ENCODE results near the gene HOTAIR. TPM values are rescaled to one million over a fixed set of nuclear protein-coding genes. Genes with fewer than 3 reads are reported as not detected.
A peak's percentile ranks its signal among the peaks of the same experiment; 100 is the strongest.

Gene HOTAIR
- total RNA-seq, 1 donor from 2014 or later, result 1.4 TPM

DNA sequence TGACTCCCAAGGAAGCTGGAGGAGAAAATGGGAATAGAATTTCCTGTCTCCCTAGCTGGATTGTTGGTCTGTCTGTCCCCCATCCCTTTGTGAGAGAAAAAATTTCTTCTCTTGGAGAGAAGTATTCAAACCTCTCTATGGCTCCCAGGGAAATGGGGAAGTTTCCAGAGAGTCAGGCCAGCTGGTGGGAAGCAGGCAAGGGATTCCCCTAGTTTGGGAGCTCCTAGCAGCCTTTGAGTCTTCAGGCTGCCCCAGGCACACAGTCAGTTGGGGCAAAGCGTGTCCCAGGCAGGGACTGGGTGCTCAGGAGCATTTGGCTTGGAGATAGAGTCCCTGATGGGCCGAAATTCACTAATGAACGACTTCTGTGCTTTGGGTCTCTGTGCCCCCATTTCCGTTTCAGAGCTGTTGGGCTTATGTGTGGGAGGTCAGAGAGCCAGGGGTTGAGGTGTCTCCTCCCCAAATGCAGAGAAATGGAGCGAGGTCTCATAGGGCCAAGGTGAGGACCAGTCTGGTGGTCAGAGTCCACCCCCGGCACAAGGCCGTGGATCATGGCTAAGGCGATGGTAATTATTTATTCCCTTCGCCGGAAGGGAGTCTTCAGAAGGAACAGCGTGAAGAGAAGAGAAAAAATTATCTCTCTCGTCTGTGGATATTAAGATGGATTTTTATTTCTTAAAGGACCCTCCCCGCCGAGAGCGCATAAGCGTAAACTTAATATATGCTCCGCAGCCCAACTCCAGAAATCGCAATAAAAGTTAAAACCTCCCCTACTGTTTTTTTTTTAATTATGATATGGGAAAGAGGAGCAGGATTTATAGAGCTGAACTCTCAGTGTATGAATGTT is 18.6 kb upstream of the HOTAIR start:
- TF ChIP-seq, protein P1, sequence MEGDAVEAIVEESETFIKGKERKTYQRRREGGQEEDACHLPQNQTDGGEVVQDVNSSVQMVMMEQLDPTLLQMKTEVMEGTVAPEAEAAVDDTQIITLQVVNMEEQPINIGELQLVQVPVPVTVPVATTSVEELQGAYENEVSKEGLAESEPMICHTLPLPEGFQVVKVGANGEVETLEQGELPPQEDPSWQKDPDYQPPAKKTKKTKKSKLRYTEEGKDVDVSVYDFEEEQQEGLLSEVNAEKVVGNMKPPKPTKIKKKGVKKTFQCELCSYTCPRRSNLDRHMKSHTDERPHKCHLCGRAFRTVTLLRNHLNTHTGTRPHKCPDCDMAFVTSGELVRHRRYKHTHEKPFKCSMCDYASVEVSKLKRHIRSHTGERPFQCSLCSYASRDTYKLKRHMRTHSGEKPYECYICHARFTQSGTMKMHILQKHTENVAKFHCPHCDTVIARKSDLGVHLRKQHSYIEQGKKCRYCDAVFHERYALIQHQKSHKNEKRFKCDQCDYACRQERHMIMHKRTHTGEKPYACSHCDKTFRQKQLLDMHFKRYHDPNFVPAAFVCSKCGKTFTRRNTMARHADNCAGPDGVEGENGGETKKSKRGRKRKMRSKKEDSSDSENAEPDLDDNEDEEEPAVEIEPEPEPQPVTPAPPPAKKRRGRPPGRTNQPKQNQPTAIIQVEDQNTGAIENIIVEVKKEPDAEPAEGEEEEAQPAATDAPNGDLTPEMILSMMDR (IDR thresholded peaks at IDR 0.05; ENCODE audit: unreplicated experiment), result no peak
- no peak for DNase-seq (ENCODE audit: low spot score)
- H3K27ac Mint-ChIP-seq (ENCODE audit: unreplicated experiment), result no peak overlapping the region
- H3K36me3 Mint-ChIP-seq (ENCODE audit: low read depth, unreplicated experiment), result peaks cover 4% of the 10 kb centered on the region
- H3K4me1 Mint-ChIP-seq (ENCODE audit: unreplicated experiment), result peaks cover 39% of the 10 kb centered on the region
- no peaks in the 10 kb centered on the region for H3K9me3 Mint-ChIP-seq (ENCODE audit: unreplicated experiment)
- no peak overlapping the region for H3K4me3 Mint-ChIP-seq (ENCODE audit: unreplicated experiment)
- peaks cover 46% of the 10 kb centered on the region for H3K27me3 Mint-ChIP-seq (ENCODE audit: unreplicated experiment)

DNA sequence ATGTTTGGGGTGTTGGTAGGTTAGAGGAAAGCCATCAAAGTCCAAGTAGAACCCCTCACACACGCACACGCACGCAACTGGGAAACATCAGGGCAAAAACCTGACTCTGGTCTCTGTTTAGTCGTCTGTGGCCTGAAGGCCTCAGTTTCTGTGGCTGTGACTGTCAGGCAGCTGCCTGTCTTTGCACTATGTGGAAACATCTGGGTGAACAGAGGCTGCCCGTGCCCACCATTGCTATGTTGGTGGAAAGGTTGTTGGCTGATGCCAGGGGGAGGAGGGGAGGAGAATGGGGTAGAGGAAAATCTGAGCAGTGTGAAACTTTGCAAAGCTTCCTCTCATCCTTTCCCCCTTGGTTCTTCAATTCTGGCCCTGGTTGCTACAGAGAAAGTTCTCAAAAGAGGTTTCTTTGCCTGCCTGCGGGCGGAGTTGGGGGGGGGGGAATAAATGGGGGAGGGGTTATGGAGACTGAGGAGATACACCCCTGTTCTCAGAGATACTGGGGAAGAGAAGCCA is 17.7 kb upstream of the HOTAIR start:
- DNase-seq (ENCODE audit: low spot score), result no peak
- peaks cover 43% of the 10 kb centered on the region for H3K4me1 Mint-ChIP-seq (ENCODE audit: unreplicated experiment)
- peak overlapping the region; percentile 42 for H3K27ac Mint-ChIP-seq (ENCODE audit: unreplicated experiment)
- no peaks in the 10 kb centered on the region for H3K9me3 Mint-ChIP-seq (ENCODE audit: unreplicated experiment)
- H3K27me3 Mint-ChIP-seq (ENCODE audit: unreplicated experiment), result peaks cover 42% of the 10 kb centered on the region
- H3K36me3 Mint-ChIP-seq (ENCODE audit: low read depth, unreplicated experiment), result peaks cover 4% of the 10 kb centered on the region
- TF ChIP-seq, protein P1 (IDR thresholded peaks at IDR 0.05; ENCODE audit: unreplicated experiment), result no peak
- H3K4me3 Mint-ChIP-seq (ENCODE audit: unreplicated experiment), result no peak overlapping the region

DNA sequence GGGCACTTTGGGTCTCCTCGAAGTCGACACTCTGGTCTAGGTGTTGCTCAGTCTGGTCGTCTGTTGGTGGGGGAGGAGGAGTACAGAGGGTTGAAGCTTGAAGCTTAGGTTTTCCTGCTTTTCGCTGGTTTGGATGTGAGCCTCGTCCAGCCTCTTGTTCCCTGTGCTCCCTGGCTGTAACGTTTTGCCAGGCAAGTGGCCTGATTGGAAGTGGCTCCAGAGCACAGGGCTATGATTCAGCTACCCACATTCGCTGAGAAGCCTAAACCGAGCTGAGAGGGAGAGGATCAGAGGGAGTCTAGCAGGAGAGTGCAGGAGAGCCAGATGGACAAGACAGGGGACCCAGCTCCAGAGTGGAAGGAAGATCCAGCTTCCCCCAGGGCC is 16.3 kb upstream of the HOTAIR start:
- TF ChIP-seq, protein P1 (IDR thresholded peaks at IDR 0.05; ENCODE audit: unreplicated experiment), result no peak
- H3K4me1 Mint-ChIP-seq (ENCODE audit: unreplicated experiment), result peaks cover 54% of the 10 kb centered on the region
- peaks cover 47% of the 10 kb centered on the region for H3K27me3 Mint-ChIP-seq (ENCODE audit: unreplicated experiment)
- H3K4me3 Mint-ChIP-seq (ENCODE audit: unreplicated experiment), result no peak overlapping the region
- no peak for DNase-seq (ENCODE audit: low spot score)
- no peaks in the 10 kb centered on the region for H3K9me3 Mint-ChIP-seq (ENCODE audit: unreplicated experiment)
- no peak overlapping the region for H3K27ac Mint-ChIP-seq (ENCODE audit: unreplicated experiment)
- peaks cover 4% of the 10 kb centered on the region for H3K36me3 Mint-ChIP-seq (ENCODE audit: low read depth, unreplicated experiment)

DNA sequence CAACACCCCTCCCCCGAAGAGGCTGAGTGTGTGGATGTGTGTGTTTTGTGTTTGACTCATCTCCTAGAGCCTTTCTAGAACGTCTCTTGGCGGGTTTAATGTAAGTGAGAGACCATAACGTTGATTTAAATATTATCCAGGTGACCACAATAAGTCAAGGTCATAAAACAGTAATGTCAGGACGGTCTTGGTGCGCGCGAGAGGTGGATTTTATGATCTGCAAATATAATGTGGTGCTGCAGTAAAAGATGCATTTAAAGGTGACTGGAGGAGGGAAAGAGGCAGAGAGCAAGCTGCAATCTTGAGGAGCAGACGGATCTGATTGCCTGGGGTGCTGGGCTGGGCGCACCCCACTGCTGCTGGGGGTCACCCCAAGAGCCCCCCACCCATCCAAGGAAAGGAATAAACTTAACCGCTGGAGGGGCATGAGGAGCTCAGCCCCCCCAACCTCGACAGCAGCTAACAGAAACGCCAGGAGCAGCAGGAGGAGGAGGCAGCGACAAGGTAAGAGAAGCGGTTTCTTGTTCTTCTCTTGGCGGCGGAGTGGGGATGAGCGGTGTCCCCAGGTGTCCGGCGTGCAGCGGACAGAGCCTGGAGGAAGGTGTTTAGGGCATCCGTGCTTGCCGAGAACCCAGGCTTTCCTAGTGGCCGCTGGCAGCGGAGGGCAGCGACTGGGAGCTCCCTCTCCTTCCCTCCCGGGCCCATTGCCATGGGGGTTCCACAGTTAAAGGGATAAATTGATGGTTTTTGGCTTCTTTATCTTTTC is 15.7 kb upstream of the HOTAIR start:
- DNase-seq (ENCODE audit: low spot score), result no peak
- TF ChIP-seq, protein P1 (IDR thresholded peaks at IDR 0.05; ENCODE audit: unreplicated experiment), result no peak
- peaks cover 50% of the 10 kb centered on the region for H3K27me3 Mint-ChIP-seq (ENCODE audit: unreplicated experiment)
- H3K27ac Mint-ChIP-seq (ENCODE audit: unreplicated experiment), result no peak overlapping the region
- peak overlapping the region; percentile 19 for H3K4me3 Mint-ChIP-seq (ENCODE audit: unreplicated experiment)
- H3K4me1 Mint-ChIP-seq (ENCODE audit: unreplicated experiment), result peaks cover 57% of the 10 kb centered on the region
- H3K9me3 Mint-ChIP-seq (ENCODE audit: unreplicated experiment), result no peaks in the 10 kb centered on the region
- peaks cover 4% of the 10 kb centered on the region for H3K36me3 Mint-ChIP-seq (ENCODE audit: low read depth, unreplicated experiment)
